ENCODE results near the gene GOLGA6L7.
"Not testable (repeated sequence)": the region's sequence is repeated elsewhere in the genome, so short reads cannot be mapped to it uniquely, and the experiment has no call there.

GRCh38 chr15:28842210-28842609, 6.2 kb downstream of the GOLGA6L7 start:
- TF ChIP-seq CTCF (IDR thresholded peaks at IDR 0.05; ENCODE audit: extremely low read depth in 1 of 2, insufficient read depth in 1 of 2, low read depth in 1 of 2, low read length in 2 of 2); POLR2A (IDR thresholded peaks at IDR 0.05; ENCODE audit: low read depth, low read length); EZH2 (IDR thresholded peaks at IDR 0.05; ENCODE audit: borderline replicate concordance, low read depth, low read length, severe bottlenecking); MAX (IDR thresholded peaks at IDR 0.05; ENCODE audit: insufficient read depth, insufficient read length); GATA2 (IDR thresholded peaks at IDR 0.05; ENCODE audit: insufficient read depth, insufficient read length, low read depth, low read length); POLR2AphosphoS5 (IDR thresholded peaks at IDR 0.05; ENCODE audit: insufficient read depth, low read depth, low read length); MYC (IDR thresholded peaks at IDR 0.05; ENCODE audit: low read depth, low read length); JUN (IDR thresholded peaks at IDR 0.05; ENCODE audit: borderline replicate concordance, insufficient read depth, insufficient read length, low read depth); FOS (IDR thresholded peaks at IDR 0.05; ENCODE audit: borderline replicate concordance, insufficient read depth, low read length): not testable (repeated sequence)
